CD4-positive, alpha-beta T cell treated with Interleukin-4 for 1 hour (primary cell): ENCODE data around the gene TBCD.

ENCODE experiments used
- DNase-seq, 2 donors: peaks; one replicate each; pipeline ENCODE4 v3.0.0-alpha.2; 2020 to 2022

Gene TBCD

DNA sequence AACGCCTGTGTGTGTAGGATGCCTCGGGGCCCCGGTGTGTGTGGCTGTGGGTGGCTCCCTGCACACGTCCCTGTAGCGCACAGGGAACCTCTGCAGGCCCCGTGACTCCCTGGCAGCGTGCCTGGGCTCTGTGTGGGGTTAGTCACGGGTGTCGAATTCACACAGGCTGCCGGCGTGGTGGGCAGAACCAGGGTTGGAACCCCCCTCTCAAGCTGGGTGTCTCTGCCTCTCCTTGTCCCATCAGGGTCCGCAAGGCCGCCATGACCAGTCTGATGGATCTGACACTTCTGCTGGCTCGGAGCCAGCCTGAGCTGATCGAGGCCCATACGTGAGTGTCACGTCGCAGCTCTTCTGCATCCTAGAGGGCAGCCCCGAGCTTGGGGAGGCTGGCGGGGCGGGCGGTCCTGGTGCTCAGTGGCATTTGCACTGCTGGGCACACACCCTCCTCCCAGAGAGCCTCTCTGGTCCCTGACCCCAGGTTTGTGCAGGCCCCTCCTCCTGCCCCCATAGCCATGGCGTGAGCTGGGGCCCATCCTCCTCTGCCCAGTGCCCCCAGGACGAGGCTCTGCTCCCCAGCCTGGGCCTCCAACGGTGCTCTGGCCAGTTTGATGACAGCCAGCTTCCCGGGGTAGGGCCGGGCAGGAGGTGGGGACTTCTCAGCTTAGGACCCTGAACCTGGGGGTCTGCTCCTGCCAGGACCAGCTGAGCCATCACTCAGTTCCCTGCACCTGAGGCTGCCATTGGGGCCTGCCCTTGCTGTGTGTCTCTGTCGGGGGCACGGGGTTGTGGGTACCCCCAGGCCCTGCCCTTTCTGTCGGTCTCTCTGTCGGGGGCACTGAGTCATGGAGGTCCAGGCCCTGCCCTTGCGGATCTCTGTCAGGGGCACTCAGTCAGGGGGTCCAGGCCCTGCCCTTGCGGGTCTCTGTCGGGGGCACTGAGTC lies 176.1 kb downstream of the TBCD start:
- no peak for DNase-seq

DNA sequence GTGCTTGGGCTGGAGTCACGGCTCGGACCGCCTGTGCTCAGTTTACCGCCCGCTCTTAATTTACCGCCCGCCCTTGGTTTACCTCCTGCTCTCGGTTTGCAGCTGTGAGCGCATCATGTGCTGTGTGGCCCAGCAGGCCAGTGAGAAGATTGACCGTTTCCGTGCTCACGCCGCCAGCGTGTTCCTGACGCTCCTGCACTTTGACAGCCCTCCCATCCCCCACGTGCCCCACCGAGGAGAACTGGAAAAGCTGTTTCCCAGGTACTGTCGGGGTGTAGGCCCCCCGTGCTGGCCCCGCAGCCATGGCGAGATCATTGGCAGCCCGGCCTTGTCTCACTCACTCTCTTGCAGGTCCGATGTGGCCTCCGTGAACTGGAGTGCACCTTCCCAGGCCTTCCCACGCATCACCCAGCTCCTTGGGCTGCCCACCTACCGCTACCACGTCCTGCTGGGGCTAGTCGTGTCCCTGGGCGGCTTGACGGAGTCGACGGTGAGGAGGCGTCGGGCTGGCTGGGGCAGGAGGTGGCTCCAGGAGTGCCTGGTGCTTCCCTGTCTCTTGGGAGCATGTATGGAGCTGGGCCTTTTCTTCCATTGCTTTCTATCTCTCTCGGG lies 177.3 kb downstream of the TBCD start:
- DNase-seq: no peak

DNA sequence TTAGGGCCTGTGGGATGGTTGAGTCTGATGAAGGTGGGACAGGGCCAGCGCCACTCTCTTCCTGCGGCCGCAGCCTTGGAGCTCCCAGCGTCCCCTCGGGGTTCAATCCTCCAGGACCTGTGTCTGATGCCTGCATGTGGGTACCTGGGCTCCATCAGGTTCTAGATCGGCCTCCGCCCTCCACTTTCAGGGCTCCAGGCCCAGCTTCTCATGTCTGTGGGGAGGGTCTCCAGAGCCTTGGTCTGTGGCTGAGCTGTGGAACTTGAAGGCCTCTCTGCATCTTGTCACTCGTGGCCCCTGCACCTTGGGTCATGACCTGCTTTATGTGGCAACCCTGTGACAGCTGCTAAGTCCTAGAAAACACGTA lies 177.8 kb downstream of the TBCD start:
- DNase-seq: no peak

DNA sequence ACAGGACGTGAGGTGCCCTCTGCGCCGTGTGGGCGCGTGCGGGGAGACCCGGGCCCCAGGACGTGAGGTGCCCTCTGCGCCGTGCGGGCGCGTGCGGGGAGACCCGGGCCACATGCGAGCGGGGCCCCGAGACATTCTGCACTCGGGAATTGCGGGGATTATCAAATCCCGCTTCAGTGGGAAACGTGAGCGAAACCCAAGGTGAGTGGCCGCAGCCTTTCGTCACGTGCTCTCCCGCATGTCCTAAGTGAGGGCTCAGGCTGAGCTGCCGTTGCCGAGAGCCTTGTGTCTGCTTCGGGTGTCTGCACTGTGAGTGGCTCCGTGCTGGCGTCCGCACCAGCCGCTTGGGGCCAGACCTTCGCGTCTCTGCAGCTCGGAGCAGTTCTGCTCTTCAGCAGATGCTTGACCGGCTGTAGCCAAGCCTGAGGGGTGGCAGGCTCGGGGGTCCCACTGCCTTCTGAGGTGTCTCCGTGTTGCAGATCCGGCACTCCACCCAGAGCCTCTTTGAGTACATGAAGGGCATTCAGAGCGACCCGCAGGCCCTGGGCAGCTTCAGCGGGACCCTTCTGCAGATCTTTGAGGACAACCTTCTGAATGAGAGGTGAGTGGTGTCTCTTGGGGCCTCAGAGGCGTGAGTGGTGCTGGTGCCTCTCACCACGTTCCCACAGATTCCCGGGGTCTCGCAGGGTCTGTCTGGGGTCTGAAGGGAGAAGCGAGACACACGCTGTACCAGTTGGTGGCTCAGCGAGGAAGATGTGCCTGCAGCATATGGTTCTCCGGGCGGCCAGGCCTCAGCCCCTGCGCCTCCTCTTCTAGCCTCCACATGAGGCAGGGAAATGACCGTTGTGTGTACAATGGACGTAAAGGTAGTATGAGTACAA lies 178.4 kb downstream of the TBCD start:
- DNase-seq: no peak

DNA sequence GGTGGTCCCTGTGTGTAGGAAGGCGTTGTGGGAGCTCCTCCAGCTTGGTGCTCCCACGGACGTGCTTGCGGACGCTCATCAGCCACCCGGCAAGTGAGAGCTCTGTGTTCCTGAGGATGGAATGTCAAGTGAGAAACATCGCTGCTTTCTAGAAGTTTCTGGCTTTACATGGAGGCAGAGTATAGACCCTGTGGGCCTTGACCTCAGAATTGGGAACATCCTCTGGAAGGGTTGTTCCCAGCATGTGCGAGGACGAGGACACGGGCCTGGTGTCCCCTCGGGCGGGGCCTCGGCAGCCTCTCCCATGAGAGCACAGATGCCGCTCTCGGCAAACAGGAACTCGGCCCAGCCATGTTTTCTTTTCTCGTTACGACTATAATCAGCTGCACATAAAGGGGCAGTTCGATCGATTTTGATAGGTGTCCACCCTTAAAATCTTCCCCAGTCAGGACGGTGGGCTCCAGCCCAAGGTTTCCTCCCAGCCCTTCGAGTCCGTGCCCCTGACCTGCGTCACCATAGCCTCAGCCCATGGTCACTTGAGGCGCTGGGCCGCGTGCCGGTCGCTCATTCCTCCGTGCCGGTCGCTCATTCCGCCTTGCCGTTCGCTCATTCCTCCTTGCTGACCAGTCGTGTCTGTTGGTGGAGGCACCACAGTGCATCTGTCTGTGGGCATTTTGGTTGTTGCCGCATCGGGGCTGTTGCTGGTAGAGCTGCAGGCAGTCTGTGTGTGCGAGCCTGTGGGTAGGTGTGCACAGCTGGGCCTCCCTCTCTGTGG lies 179.2 kb downstream of the TBCD start:
- no peak for DNase-seq

DNA sequence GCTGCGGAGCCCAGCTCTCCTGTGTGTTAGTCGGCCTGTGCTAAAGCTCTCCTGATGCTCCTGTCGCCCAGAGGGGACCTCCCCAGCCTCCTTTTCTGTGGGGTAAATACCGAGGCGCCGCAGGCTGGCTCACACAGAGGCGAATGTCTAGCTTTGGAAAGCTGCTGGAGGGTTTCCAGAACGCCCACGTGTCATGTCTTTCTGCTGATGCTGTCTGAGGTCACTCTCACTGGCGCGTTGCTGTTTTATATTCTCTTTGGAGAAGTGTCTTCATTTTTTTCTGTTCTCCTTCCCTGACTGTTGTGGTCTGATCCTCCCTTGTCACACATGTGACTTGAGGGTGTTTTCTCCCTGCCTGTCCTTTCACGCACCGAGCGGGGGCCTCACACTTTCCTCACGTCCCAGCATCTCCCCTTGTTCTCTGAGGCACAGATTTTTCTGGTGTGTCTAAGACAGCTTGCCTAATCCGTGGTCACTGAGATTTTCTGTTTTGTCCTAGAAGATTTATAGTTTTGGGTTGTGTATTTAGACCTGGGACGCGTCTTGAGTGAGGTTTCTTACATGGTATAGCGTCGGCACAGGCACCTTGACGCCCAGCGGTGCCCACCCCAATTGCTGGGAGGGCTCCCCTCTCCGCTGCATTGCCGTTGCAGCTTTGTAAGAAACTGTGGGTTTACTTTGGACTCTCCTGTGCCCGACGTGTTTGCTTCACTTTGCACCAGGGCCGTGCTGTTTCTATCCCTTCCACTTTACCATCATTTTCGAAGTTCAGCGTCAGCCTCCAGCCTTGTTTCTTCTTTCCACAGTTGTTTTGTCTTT lies 180.0 kb downstream of the TBCD start:
- no peak for DNase-seq

DNA sequence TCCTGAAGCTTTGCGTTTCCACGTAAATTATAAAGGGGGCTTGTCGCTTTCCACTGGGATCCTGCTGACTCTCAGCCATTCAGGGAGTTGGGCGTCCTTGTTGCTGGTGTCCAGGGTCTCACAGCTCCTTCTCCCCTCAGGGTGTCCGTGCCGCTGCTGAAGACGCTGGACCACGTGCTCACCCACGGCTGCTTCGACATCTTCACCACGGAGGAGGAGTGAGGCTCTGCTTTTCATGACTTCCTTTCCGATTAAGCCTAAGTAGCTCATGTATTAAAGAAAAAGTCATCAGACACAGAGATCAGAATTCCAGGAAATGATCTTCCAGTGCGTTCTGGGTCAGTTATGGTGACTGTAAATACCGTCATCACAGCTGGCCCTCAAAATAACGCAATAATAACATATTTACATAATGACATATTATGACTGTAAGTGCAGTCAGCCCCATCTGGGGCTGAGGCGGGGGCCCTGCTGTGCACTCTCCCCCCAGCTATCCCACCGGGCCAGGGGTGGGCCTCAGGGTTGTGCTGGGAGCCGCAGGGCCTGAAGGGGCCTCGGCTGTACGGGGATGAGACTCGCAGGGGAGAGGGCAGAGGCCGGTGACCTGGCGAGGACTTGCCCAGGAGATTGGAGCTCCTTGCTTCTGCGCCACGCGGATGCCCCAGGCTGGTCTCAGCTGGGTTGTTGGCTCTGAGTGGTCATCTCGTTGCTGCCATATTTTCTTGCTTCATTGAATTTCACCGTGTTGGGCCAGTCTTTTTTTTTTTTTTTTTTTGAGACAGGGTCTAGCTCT lies 180.8 kb downstream of the TBCD start:
- no peak for DNase-seq

DNA sequence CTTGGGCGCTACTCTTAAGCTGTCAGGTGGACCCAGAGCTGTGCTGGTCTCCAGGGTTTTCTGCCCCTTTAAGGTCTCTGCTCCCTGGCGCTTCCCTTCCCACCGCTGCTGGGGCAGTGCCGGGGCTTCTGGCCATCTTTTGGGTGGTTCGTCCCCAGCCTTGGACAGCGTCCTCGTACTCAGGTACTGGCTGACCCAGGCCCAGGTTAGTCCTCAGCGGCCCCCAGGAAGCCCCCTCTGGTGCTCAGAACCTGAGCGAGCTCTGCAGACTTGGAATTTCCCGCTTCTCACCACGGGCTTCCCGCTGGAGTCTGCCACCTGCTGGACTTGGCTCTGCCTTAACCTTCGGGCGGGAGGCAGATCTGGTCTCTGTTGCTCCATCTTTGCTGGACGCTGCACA lies 182.0 kb downstream of the TBCD start:
- DNase-seq: no peak

DNA sequence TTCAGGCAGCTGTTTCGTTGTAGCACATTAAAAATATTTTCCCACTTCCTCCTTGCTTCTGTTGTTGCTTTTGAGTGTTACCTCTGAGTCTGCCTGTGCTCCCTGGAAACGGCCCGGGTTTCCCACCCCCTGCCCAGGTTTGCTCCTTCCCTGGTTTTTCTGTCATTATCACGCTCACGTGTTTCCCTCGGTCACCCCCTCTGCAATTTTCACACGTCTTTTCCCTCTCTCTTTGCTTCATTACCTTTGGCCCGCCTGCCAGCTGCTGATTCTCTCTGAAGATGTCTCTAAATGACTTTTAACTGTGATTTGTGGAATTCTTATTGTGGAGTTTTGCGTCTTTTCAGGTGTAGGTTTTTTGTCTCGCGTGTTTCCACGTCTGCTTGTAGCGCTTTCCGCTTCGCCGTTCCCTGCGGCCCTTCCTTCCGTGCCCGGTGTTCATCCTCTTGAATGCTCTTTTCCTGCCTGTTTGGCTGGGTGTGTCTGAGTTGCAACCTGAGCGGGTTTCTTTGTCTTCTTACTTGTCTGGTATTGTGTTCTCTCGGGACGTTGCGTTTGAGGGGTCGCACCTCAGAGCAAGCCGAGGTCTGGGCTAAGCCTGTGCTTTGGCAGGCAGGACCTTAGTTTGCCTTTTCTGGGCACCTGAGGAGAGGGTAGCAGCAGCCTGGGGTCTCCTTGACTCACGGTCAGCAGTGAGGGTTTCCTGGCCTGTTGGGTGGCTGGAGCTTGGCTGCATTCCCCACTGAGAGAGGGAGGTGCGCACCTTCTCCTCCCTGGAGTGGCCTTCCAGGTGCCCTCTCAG lies 184.3 kb downstream of the TBCD start:
- DNase-seq: no peak

DNA sequence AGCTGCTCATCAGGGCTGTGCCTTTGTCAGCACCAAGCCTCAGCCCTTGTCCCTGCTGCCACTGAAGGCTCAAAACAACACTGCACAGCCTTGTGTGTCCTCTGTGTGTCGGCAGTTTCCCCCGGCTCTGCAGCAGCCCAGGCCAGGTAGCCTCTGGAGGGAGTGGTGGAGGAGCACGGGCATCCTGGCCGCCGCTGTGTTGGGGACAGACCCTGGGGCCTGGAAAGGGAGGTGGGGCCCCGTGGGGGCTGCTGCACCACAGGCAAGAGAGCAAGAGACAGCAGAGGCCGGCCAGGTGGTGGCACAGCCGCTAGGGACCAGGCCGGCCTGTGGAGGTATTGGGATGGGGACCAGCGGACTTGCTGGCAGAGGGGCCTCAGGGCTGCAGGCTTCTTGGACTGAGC lies 184.9 kb downstream of the TBCD start:
- no peak for DNase-seq

DNA sequence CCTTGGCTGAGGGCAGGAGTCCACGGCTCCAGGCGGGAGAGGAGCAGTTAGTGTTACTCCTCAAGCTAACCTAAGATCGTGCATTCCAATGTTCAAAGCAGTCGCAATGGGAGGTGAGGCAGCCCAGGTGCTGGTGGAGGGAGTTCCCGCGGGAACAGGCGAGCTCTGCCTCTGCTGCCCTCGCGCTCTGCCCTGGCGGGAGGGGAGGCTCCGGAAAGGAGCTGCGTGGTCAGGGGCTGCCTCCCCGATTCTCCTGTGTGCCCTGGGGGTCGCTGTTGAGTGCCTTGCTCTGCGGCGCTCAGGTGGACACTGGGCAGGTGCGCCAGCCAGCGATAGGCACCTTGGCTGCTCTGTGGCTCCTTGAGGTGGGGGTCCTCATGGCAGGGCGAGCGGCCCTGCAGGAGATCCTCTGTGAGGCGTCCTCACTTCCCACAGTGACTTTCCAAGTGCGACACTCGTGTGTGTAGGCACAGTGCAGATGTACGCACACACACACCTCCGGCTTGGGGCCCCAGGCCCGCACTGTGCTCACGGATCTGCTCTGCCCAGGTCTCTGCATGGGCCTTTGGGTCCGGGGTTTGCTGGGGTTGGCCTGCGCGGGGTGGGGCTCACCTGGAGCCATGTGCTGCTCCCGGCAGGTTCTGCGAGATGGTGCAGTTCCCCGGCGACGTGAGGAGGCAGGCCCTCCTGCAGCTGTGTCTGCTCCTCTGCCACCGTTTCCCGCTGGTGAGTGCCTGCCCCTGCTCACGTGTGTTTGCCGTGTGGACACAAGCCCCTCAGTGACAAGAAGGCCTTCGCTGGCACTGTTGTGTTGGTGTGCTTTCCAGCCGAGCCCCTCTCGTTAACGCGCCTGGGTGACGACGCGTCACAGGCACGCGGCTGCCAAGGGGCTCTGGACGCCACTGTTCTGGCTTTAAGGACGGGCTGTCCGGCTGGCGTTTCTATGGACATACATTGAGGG lies 185.8 kb downstream of the TBCD start:
- no peak for DNase-seq

DNA sequence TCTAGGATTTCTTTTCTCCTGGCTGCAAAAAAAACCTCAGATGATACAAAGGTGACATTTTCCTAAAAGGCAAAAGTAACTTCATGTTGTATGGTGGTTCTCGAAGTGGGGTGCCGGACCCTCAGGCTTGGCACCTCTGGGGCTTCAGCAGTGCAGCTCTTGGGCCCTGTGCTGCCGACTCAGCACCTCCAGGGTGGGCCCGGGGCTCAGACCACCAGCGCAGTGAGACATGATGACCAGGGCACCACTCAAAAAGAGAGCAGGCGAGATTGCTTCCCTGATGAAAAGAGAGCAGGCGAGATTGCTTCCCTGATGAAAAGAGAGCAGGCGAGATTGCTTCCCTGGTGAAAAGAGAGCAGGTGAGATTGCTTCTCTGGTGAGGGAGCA lies 186.6 kb downstream of the TBCD start:
- no peak for DNase-seq

DNA sequence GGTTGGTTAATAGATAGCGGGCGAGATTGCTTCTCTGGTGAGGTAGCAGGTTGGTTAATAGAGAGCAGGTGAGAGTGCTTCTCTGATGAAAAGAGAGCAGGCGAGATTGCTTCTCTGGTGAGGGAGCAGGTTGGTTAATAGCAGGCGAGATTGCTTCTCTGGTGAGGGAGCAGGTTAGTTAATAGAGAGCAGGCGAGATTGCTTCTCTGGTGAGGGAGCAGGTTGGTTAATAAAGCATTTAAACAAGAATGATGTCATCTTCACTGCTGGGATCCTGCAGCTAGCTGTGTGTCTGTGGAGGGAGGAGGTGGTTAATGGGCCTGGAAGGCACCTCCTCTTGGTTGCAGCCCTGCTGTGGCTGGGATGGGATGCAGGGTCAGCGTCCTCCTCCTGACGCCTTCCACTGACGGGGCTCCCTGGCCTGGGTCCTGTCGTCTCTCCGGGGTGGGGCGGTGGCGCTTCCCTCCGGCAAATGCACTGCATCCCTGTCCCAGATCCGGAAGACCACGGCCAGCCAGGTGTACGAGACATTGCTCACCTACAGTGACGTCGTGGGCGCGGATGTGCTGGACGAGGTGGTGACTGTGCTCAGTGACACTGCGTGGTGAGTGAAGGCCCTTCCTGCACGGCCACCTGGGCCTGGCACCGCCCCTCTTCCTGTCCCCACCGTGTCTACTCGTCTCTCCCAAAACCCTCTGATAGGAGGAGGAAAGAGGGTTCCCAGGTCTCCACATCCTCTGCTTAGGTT lies 187.2 kb downstream of the TBCD start:
- DNase-seq: no peak

DNA sequence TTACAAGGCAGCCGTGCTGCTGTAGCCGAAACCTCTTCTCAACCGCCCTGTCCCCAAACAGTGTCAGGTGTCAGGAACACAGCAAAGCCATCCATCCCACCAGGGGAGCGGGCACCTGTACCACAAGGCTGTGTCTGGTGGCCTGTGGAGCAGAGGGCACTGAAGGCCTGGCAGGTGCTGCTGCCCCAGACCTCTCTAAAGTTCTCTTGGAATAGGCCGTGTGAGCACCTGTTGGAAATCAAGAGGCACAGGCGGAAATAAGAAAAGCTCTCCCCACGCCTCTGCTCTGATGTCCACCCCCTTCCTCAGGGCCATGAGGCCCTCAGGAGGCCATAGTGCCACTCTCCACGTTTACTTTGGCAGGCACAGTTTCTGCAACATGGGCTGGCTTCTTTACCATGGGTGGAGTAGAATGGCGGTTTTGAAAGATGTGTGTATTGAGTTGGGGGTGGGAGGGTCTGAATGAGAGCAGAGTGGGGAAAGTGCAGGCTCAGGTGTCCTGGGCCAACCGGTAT lies 187.8 kb downstream of the TBCD start:
- DNase-seq: no peak

DNA sequence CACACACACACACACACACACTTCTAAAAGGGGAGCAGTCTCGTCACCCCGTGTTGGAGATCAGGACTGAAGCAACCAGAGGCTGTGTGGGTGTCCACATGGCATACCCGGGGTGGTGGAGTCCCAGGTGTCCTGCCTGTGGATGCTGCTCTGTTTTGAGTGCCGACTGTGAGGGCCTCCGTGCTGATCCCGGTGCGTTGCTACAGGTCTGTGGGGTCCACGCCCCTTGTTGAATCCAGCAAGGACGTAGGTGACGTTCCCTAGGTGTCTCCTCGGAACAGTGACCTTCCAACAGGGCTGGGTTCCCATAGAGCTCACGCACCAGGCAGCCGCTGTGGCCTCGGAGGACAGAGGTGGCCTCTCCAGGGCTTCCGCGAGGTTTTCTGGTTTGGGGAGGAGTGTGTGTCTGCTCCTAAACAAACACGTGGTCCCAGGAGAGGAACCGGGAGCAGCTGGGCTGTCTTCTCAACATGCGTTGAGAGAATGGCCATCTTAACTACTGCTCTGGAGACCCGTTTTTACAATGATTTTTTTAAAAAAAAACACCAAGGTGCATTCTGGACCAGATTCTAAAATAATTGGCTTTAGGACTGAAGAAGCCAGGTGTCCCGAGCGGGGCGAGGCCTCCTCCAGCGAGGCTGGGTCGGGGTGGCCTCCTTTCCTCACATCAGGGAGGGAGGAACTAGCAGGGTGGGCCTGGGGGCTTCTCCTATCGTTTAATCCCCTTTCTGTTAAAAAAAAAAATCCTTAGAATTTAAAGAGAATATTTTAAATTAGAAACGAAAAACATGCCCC lies 188.6 kb downstream of the TBCD start:
- DNase-seq: no peak

DNA sequence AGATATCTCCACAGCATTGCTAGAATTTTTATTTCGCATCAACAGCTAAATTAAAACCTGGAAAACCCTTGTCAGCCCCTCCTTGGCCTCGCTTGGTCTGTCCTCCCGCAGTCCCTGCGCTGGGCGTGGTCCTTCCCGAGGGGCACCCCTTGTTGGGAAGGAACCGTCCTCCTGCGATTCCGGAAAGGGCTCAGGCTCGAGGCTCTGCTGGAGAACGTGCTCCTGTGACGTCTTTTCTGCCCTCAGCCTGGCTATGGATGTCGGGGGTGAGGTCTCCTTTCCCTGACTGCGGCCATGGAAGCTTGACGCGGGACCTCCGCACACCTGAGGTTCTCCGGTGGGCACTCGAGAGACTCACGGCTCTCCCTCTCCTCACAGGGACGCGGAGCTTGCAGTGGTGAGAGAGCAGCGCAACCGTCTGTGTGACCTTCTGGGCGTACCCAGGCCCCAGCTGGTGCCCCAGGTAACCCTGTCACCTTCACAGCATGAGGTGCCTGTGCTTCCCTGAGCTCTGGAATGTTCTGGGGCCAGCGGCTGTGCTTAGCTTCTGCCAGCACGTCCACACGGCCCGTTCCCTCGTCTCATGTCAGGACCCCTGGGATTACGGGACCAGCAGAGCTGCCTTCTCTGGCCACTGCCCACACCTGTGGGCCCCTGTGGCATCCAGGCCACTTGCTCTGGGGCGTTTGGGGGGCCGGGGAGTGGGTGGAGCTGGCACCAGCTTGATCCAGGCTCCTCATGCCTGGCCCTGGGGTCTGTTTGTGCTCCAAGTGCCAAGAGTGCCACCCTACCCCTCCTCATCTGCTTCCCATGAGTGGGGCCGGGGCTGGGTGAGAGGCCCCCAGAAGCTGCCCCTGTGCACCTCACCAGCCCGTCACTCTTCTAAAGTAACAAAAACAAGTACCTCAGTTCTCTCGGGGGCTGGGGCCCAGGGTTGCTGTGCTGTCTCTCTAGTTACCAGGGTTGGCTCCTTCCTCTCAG lies 189.4 kb downstream of the TBCD start:
- no peak for DNase-seq
